ENCODE measurements around the gene ARFGAP1.
"Not testable (repeated sequence)": the region's sequence is repeated elsewhere in the genome, so short reads cannot be mapped to it uniquely, and the experiment has no call there.

ARFGAP1 gene

DNA sequence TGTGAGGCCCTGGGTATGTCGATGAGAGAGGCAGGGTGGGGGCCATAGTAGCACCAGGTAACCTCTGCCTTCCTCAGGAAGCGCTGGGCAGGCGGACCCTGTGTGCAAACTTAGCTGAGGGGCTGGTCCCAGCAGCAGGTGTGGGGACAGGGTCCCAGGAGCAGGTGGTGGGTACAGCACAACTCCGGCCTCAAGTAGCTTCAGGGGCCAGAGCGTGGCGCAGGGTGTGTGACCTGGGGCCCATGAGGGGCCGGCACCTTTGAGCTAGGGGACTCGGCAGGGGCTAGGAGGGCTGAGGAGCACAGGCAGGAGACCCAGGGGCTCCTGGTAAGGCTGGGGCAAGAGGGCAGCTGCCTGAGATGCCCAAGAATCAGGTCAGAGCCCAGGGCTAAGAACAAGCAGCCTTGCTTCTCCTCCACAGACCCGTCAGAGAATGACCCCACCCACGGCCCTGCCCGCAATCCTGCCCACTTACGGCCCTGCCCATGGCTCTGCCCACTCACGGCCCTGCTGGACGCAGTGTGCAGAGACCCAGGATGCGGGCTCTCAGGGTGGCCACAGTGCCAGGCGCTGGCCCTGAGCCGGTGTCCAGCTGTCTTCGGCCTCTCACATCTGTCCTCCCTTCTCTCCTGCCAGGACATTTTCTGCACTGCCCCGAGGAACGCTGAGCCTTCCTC, 57.6 kb downstream of the ARFGAP1 start:
- in situ Hi-C loops (cut with MboI; ENCODE audit: low sequenced_read_pairs) = no loop called here

DNA sequence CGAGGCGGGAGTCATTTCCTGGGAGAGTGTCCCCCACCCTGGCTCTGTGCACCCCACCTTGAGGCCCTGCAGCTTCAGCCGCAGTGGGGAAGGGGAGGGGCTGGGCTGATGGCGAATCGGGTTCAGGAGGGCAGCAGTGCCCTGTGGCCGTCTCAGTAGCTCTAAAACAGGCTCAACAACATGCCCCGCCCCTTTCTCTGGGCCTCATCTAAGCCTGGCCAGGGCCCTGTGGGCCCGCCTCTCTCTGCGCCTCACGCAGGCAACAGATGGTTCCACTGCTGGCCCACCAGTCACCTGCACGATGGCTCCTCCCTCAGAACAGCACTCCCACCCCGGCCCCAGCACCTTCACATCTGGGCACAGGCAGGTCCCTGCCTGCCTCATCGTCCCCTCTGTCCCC, 58.3 kb downstream of the ARFGAP1 start:
- in situ Hi-C loops (cut with MboI; ENCODE audit: low sequenced_read_pairs) = no loop called here

DNA sequence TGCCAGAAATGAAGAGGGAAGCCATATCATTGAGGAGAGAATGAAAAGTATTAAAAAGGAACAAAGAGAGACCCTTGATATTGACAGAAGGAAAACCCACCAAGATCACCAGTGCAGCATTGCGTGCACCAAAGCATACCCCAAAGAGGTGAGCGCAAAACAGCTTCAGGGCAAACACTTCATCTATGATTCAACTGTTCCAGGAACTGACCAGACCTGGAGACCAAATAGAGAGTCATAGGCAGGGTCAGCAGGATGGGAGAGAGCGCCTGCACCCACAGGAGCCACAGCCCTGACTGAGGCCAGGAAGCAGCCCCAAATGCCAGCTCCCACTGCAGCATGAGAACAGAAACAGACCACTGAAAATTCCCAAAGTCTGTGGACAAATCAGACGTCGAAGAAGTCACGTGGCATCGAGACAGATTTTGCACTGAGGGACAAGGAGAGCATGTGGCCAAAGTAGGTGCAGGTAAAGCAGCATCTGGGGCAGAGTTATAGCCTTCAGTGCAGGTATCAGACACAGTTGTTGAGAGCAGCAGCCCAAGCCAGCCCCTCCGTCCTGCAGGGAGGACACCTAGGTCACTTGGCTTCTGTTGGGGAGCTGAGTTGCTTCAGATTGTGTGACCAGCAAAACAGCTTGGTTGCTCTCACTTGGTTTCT, 59.3 kb downstream of the ARFGAP1 start:
- in situ Hi-C loops (cut with MboI; ENCODE audit: low sequenced_read_pairs) = no loop called here

DNA sequence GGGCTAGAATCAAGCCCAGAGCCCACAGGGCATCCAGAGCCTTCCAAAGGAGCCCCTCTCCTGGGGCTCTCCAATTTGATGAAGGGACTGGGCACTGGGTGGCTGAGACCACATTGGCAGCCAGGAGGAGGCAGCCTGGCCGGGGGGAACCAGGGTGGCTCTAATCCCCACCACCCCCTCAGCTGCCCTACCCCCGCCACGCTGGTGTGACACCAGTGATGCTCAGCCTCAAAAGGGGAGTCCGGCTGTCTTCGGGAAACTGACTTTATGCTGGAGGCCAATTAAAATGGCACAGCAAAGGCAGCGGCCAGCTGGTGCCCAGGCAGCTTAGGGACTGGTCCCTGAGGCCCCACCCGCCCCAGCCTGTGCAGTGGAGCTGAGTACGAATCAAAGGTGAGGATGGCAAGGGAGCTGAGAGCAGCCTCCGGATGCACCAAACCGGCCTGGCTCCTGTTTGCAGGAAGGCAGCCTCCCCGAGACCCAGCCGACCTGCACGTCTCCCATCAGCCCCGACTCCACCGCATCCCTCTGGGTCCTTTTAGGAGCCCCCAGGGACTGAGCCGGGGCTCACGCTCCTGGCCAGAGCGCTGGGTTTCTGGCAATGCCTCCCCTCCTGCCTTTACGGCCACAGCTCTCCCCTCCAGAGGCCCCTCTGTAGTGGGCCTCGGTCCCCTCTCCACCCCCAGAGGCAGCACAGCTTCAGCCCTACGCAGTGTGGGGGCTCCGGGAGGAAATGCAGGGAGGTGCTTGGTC, 60.1 kb downstream of the ARFGAP1 start:
- in situ Hi-C loops (cut with MboI; ENCODE audit: low sequenced_read_pairs) = no loop called here

DNA sequence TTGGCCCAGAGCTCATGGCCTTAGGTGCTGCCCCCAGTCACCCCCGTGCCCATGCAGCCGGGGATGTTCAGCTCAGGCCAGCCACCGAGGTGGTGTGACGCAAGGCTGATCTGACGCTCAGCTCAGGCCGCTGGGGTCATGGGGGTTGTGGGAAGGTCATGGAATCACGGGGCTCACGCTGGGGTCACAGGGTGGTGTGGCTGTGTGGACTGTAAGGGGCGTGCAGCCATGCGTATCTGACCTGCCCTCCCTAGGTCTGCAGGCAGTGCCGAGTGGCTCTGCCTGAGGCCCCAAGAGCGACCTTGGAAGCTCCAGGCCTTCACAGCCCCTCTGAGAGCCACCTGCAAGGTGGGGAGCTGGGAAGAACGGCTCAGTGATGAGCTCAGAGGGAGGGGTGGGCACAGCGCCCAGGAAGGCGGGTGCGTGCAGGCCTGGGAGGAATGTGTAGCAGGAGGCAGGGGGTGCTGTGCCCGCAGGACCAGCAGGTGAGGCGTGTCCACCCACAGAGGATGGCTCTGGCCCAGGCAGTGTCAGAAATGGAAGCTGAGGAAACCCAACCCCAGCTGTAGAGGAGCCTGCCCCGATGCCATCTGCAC, 60.7 kb downstream of the ARFGAP1 start:
- in situ Hi-C loops (cut with MboI; ENCODE audit: low sequenced_read_pairs) = no loop called here

DNA sequence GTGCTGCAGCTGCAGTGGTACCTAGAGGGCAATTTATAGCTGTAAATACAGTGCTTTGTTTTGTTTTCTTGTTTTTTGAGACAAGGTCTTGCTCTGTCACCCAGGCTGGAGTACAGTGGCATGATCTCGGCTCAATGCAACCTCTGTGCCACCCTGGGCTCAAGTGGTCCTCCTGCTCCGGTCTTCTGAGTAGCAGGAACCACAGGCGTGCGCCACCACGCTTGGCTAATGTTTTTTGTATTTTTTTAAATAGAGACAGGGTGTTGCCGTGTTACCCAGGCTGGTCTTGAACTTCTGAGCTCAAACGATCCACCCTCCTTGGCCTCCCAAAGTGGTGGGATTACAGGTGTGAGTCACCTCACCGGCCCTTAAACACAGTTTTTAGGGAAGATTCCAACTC, 61.7 kb downstream of the ARFGAP1 start:
- in situ Hi-C loops (cut with MboI; ENCODE audit: low sequenced_read_pairs) = no loop called here

DNA sequence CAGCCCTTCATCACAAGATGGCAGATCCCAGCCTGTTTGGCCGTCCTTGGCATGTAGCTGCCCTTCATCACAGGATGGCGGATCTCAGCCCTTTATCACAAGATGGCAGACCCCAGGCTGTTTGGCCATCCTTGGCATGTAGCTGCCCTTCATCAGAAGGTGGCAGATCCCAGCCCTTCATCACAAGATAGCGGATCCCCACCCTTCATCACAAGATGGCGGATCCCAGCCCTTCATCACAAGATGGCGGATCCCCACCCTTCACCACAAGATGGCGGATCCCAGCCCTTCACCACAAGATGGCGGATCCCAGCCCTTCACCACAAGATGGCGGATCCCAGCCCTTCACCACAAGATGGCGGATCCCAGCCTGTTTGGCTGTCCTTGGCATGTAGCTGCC, 62.4 kb downstream of the ARFGAP1 start:
- in situ Hi-C loops (cut with MboI; ENCODE audit: low sequenced_read_pairs) = not testable (repeated sequence)

DNA sequence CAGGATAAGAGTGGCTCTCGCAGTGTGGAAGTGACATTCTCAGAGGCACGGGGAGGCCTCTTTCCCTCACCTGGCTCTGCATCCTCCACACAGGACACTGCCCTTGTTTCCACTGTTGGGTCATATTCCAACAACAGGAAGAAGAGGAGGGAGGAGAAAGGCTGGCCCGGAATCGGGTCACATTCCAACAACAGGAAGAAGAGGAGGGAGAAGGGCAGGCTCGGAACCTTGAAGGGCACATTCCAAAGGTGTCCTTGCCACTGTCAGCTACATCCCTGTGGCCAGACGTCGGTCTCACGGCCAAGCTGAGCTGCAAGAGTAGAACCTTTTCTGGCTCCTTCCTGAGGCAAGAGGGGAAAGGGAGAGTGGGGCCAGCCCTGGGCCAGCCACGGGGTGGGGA, 63.1 kb downstream of the ARFGAP1 start:
- in situ Hi-C loops (cut with MboI; ENCODE audit: low sequenced_read_pairs) = no loop called here

DNA sequence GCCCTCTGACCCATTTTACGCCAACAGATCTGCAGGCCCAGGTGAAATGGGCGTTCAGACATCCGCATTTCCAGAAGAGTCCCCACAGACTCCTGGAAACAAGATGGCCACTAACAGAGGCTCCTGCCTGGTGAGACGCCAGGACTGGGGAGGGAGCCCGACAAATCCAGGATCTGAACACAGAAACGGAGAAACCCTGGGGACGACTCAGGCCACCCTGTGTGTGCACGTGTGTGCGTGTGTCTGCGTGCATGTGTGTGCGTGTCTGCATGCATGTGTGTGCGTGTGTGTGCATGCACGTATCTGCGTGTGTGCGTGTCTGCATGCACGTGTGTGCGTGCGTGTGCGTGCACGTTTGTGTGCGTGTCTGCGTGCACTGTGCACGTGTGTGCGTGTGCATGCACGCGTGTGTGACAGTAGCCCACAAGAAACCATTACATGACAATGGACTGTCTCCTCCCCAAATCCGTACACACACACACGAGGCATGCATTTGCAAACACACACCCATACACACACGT, 63.7 kb downstream of the ARFGAP1 start:
- in situ Hi-C loops (cut with MboI; ENCODE audit: low sequenced_read_pairs) = no loop called here

DNA sequence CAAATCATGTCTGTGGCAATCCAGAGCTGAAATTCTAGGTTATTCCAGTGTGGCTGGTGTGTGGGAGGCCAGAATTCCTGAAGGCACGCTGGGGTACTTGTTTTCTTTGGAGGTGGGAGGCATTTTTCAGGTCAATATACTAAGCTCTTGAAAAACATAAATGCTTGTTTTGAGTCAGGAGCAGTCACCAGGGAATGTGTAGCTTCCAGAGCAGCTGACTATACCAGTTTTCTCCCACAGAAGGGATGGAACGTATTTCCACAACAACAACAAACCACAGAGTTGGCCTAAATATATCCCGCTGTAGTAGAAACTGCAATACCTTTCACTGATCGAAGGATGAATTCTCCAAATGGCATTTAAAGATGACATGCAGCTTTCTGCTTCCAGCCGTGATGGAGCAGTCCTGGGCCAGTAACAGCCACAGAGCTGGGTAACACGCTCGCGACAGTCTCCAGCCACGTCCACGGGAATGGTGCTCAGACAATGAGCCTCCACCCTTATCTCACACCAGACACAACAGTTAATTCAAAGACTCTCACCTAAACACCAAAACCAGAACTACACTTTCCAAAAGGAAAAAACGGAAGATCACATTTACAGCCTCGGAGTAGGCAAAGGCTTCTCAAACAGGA, 65.3 kb downstream of the ARFGAP1 start:
- in situ Hi-C loops (cut with MboI; ENCODE audit: low sequenced_read_pairs) = no loop called here
